SKM-1 (cell line): ENCODE measurements around the gene CC2D1A.
"Not testable (repeated sequence)": the region's sequence is repeated elsewhere in the genome, so short reads cannot be mapped to it uniquely, and the experiment has no call there.

Experiments
- DNase-seq: peaks from one replicate; lab custom pipeline; 2025; ENCODE audit not compliant: unreplicated experiment; lab: John Stamatoyannopoulos, UW

The CC2D1A gene

GRCh38 chr19:13902993-13903555, 2.9 kb upstream of the CC2D1A start:
- peak; percentile 35 for DNase-seq

GRCh38 chr19:13906521-13906904, 512 bp downstream of the CC2D1A start:
- DNase-seq, result no peak

- DNase-seq, result no peak
Observed at GRCh38 chr19:13906910-13907309, 909 bp downstream of the CC2D1A start.

GRCh38 chr19:13908674-13909073, 2.7 kb downstream of the CC2D1A start:
- no peak for DNase-seq

- DNase-seq, result no peak
Observed at GRCh38 chr19:13909430-13909829, 3.4 kb downstream of the CC2D1A start.

GRCh38 chr19:13913352-13913751, 7.4 kb downstream of the CC2D1A start:
- DNase-seq, result no peak

- DNase-seq, result no peak
Observed at GRCh38 chr19:13914777-13915176, 8.8 kb downstream of the CC2D1A start.

- DNase-seq, result no peak
Observed at GRCh38 chr19:13917888-13918406, 11.9 kb downstream of the CC2D1A start.

GRCh38 chr19:13918726-13919411, 12.9 kb downstream of the CC2D1A start:
- DNase-seq, result no peak

GRCh38 chr19:13920524-13920923, 14.5 kb downstream of the CC2D1A start:
- no peak for DNase-seq

- peak; percentile 16 for DNase-seq
Observed at GRCh38 chr19:13920940-13921747, 15.1 kb downstream of the CC2D1A start.

GRCh38 chr19:13922118-13922517, 16.1 kb downstream of the CC2D1A start:
- DNase-seq, result not testable (repeated sequence)

- DNase-seq, result no peak
Observed at GRCh38 chr19:13923194-13923987, 17.4 kb downstream of the CC2D1A start.

- no peak for DNase-seq
Observed at GRCh38 chr19:13926010-13926409, 20.0 kb downstream of the CC2D1A start.

- DNase-seq, result no peak
Observed at GRCh38 chr19:13926715-13927114, 20.7 kb downstream of the CC2D1A start.

- no peak for DNase-seq
Observed at GRCh38 chr19:13929340-13929739, 23.3 kb downstream of the CC2D1A start.

- no peak for DNase-seq
Observed at GRCh38 chr19:13929956-13930355, 24.0 kb downstream of the CC2D1A start.

GRCh38 chr19:13930402-13930801, 24.4 kb downstream of the CC2D1A start:
- DNase-seq, result no peak

GRCh38 chr19:13931391-13932148, 25.6 kb downstream of the CC2D1A start:
- no peak for DNase-seq

- DNase-seq, result no peak
Observed at GRCh38 chr19:13932149-13932637, 26.2 kb downstream of the CC2D1A start.
